OCI-LY1 (cell line): ENCODE data around the gene MATR3.

Experiments
- H2AFZ ChIP-seq: fragments of 200-600 bp; sonication (generic), shearing (Covaris generic); 2 replicates; pipeline ENCODE4 v1.6.0; 2014; ENCODE audit warnings: antibody characterized with exemption, mild to moderate bottlenecking, low read length
- H3F3A ChIP-seq: fragments of 200-600 bp; sonication (generic), shearing (Covaris generic); 2 replicates; pipeline ENCODE4 v1.6.0; 2014; ENCODE audit warnings: mild to moderate bottlenecking, antibody characterized with exemption, low read length, moderate library complexity; ENCODE audit not compliant: insufficient read depth
- H3K27ac ChIP-seq: fragments of 200-600 bp; sonication (generic); 2 replicates; pipeline ENCODE4 v1.5.1; 2014; ENCODE audit warnings: low read length, mixed run types, mild to moderate bottlenecking, low read depth; ENCODE audit not compliant: poor library complexity, severe bottlenecking
- H3K27me3 ChIP-seq: fragments of 200-600 bp; sonication (generic); 2 replicates; pipeline ENCODE4 v1.6.0; 2014; ENCODE audit warnings: antibody characterized with exemption, mild to moderate bottlenecking, low read length, moderate library complexity; ENCODE audit not compliant: insufficient read depth
- H3K36me3 ChIP-seq: fragments of 200-600 bp; sonication (generic); 2 replicates; pipeline ENCODE4 v1.6.1; 2014; ENCODE audit warnings: mild to moderate bottlenecking, antibody characterized with exemption, low read length, moderate library complexity, mixed read lengths; ENCODE audit not compliant: insufficient read depth
- H3K4me1 ChIP-seq: fragments of 200-600 bp; sonication (generic); 2 replicates; pipeline ENCODE4 v1.5.1; 2014; ENCODE audit warnings: mild to moderate bottlenecking, low read length, moderate library complexity; ENCODE audit not compliant: insufficient read depth, severe bottlenecking
- H3K4me2 ChIP-seq: fragments of 200-600 bp; sonication (generic), shearing (Covaris generic); 2 replicates; pipeline ENCODE4 v1.6.1; 2014; ENCODE audit warnings: low read length
- H3K4me3 ChIP-seq: fragments of 200-600 bp; sonication (generic); 2 replicates; pipeline ENCODE4 v1.5.1; 2014; ENCODE audit warnings: low read length, low read depth, mild to moderate bottlenecking, mixed read lengths; ENCODE audit not compliant: poor library complexity, severe bottlenecking
- H3K79me2 ChIP-seq: fragments of 200-600 bp; shearing (Covaris generic); 2 replicates; pipeline ENCODE4 v1.6.1; 2016; ENCODE audit warnings: mixed run types, low read length, mixed read lengths; ENCODE audit not compliant: insufficient read depth
- H3K9ac ChIP-seq: fragments of 200-600 bp; sonication (generic), shearing (Covaris generic); 2 replicates; pipeline ENCODE4 v1.6.1; 2014; ENCODE audit warnings: mild to moderate bottlenecking, low read length, mixed read lengths
- H3K9me2 ChIP-seq: fragments of 200-600 bp; sonication (generic), shearing (Covaris generic); 2 replicates; pipeline ENCODE4 v1.6.1; 2014; ENCODE audit warnings: low read depth, mild to moderate bottlenecking, low read length, mixed read lengths
- H3K9me3 ChIP-seq: fragments of 200-600 bp; shearing (Covaris generic); 2 replicates; pipeline ENCODE4 v1.6.1; 2014; ENCODE audit warnings: low read length, mixed read lengths
- H4K20me1 ChIP-seq: fragments of 200-600 bp; sonication (generic), shearing (Covaris generic); 2 replicates; pipeline ENCODE4 v1.6.0; 2016; ENCODE audit warnings: mild to moderate bottlenecking, low read length; ENCODE audit not compliant: insufficient read depth
- EZH2 ChIP-seq: fragments of 200-600 bp; sonication (generic), shearing (Covaris generic); IDR thresholded peaks from 2 replicates; pipeline ENCODE4 v1.8.0; 2017; ENCODE audit warnings: borderline replicate concordance, mixed run types, mild to moderate bottlenecking, antibody characterized with exemption, low read length, moderate library complexity, mixed read lengths
- TF ChIP-seq, protein P1 (sequence below): fragments of 200-600 bp; sonication (generic), shearing (Covaris generic); IDR thresholded peaks from 2 replicates; pipeline ENCODE4 v1.5.1; 2017; ENCODE audit warnings: mild to moderate bottlenecking, antibody characterized with exemption, low read length, moderate library complexity, mixed read lengths

The MATR3 gene

DNA sequence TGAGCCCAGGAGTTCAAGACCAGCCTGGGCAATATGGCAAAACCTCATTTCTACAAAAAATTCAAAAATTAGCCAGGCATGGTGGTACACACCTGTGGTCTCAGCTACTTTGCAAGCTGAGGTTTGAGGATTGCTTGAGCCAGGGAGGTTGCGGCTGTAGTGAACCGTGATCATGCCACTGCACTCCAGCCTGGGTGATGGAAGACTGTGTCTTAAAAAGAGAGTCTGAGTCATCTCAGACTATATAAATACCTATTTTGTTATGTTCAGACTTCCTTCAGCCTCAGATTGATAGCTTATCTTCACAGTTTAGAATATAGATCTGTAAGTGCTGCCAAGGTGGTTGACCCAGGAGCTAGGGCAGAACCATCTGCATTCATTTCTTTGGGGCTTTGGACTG is 46.5 kb downstream of the MATR3 start:
- H3K4me1 ChIP-seq = peaks cover 45% of the 10 kb centered on the region
- TF ChIP-seq EZH2 = no peak
- TF ChIP-seq, protein P1, sequence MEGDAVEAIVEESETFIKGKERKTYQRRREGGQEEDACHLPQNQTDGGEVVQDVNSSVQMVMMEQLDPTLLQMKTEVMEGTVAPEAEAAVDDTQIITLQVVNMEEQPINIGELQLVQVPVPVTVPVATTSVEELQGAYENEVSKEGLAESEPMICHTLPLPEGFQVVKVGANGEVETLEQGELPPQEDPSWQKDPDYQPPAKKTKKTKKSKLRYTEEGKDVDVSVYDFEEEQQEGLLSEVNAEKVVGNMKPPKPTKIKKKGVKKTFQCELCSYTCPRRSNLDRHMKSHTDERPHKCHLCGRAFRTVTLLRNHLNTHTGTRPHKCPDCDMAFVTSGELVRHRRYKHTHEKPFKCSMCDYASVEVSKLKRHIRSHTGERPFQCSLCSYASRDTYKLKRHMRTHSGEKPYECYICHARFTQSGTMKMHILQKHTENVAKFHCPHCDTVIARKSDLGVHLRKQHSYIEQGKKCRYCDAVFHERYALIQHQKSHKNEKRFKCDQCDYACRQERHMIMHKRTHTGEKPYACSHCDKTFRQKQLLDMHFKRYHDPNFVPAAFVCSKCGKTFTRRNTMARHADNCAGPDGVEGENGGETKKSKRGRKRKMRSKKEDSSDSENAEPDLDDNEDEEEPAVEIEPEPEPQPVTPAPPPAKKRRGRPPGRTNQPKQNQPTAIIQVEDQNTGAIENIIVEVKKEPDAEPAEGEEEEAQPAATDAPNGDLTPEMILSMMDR = no peak
- H3K79me2 ChIP-seq = peaks cover 28% of the 10 kb centered on the region
- H3K36me3 ChIP-seq = peaks cover 12% of the 10 kb centered on the region
- H3K9me3 ChIP-seq = no peaks in the 10 kb centered on the region
- no peaks in the 10 kb centered on the region for H3K9me2 ChIP-seq
- no peak overlapping the region for H3K9ac ChIP-seq
- 0 out of 2 replicates have a peak, but pooled peaks cover 9% of the 10 kb centered on the region for H3F3A ChIP-seq
- H3K27me3 ChIP-seq = no peaks in the 10 kb centered on the region
- no peaks in the 10 kb centered on the region; the same call in 1 of the 2 replicates for H4K20me1 ChIP-seq
- H3K4me2 ChIP-seq = no peak overlapping the region
- no peak overlapping the region for H2AFZ ChIP-seq
- no peak overlapping the region for H3K4me3 ChIP-seq
- peak overlapping the region; percentile 36 for H3K27ac ChIP-seq

- peak overlapping the region; percentile 94 for H3K4me2 ChIP-seq
- peak overlapping the region; percentile 24; the same call in 1 of the 2 replicates for H2AFZ ChIP-seq
- no peaks in the 10 kb centered on the region; the same call in 1 of the 2 replicates for H4K20me1 ChIP-seq
- H3K27me3 ChIP-seq = no peaks in the 10 kb centered on the region
- 0 out of 2 replicates have a peak, but pooled peaks cover 9% of the 10 kb centered on the region for H3F3A ChIP-seq
- H3K36me3 ChIP-seq = peaks cover 16% of the 10 kb centered on the region
- no peak overlapping the region for H3K27ac ChIP-seq
- H3K9ac ChIP-seq = peak overlapping the region; percentile 86
- H3K4me1 ChIP-seq = peaks cover 45% of the 10 kb centered on the region
- no peaks in the 10 kb centered on the region for H3K9me3 ChIP-seq
- peaks cover 39% of the 10 kb centered on the region for H3K79me2 ChIP-seq
- H3K4me3 ChIP-seq = peak overlapping the region; percentile 89
- H3K9me2 ChIP-seq = no peaks in the 10 kb centered on the region
- TF ChIP-seq, protein P1 = no peak
- no peak for TF ChIP-seq EZH2
Measured at GRCh38 chr5:139341187-139341688, 47.7 kb downstream of the MATR3 start.

- Histone ChIP-seq H3K9me3 (no peaks in the 10 kb centered on the region), H3F3A (0 out of 2 replicates have a peak, but pooled peaks cover 9% of the 10 kb centered on the region), H4K20me1 (no peaks in the 10 kb centered on the region; the same call in 1 of the 2 replicates), H3K9ac (peak within 1 kb of the TSS; percentile 86), H3K4me1 (peaks cover 42% of the 10 kb centered on the region), H3K4me3 (peak within 1 kb of the TSS; percentile 89), H3K79me2 (peaks cover 45% of the 10 kb centered on the region), H2AFZ (peak within 1 kb of the TSS; percentile 24; the same call in 1 of the 2 replicates), H3K36me3 (peaks cover 19% of the 10 kb centered on the region), H3K27me3 (no peaks in the 10 kb centered on the region), H3K9me2 (no peaks in the 10 kb centered on the region), H3K27ac (peak within 1 kb of the TSS; percentile 91), H3K4me2 (peak within 1 kb of the TSS; percentile 94)
- TF ChIP-seq, protein P1 = peak; percentile 76
- no peak for TF ChIP-seq EZH2
Measured at GRCh38 chr5:139341689-139342422, 48.3 kb downstream of the MATR3 start, which contains the start of gene PAIP2. PAIP2 (plus strand) TSS chr5:139341854; CDS start chr5:139363785, 21,931 bp downstream.
